Uterus (tissue), 2 donors: ENCODE data around the gene ERC2.

ENCODE experiments used
- CTCF ChIP-seq, 4 experiments: fragments of 200-600 bp in 2 of 4; fragments of 450-650 bp in 2 of 4; sonication (generic) in 2 of 4; IDR thresholded peaks; one replicate each; pipeline ENCODE4 v1.5.1; 2016 to 2019; ENCODE audit warnings: antibody characterized with exemption in 4 of 4, mild to moderate bottlenecking in 2 of 4, moderate library complexity in 1 of 4
- POLR2A ChIP-seq, 2 donors: fragments of 450-650 bp; IDR thresholded peaks; one replicate each; pipeline ENCODE4 v1.6.1; 2016; ENCODE audit warnings: antibody characterized with exemption in 2 of 2, mild to moderate bottlenecking in 1 of 2, moderate library complexity in 1 of 2

GRCh38 chr3:56222866-56223265 is 245.4 kb downstream of the ERC2 start:
- no peak for TF ChIP-seq CTCF (IDR thresholded peaks at IDR 0.05)
- no peak for TF ChIP-seq POLR2A (IDR thresholded peaks at IDR 0.05)
